ENCODE measurements around the gene TNFRSF11A.

The TNFRSF11A gene

GRCh38 chr18:62324917-62325805 lies at the start of gene TNFRSF11A:
Gene TNFRSF11A, plus strand, starts transcription at chr18:62325310. Its CDS starts 43 bp downstream, at chr18:62325353.
- DNase-seq (ENCODE audit: low read depth in 2 of 2), result peak; percentile 44 to 62

DNA sequence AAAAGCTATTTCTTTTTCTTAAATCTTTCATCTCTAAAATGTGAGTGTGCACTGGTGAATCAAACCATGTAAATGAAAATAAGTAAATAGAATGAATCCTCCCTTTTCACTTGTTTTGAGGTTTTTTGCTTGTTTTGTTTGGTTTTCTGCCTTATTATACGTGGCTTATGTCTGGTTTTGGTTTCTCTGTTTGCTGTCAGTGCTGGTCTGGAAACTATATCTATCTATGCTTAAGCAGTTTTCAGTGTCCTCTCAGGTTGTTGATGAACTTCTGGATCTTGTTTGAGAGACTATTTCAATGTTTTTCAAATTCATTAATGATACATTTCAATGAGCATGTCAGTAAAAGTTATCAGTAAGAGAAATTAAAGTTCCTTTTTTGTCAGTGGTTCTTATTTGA lies 48.1 kb upstream of the TNFRSF11A start:
- no peak for DNase-seq (ENCODE audit: low read depth in 2 of 2)

DNA sequence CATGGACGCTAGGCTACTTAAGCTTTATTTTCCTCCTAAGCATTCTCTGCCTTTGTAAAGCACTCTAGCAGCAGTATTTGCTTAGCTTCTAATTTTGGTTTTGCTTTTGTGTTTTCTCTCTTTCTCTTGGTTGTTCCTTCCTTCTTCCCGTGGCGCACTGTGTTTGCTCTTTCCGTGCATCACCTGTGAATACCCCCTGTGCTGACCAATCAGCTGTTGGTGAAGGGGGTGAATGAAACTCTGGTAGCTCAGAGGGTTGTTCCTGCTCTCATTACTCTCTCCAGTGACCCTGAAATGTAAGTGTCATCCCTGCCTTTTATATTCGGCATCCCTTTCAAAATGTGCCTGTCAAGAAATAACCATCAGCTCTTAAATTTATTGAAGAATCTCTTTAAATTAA lies 45.5 kb upstream of the TNFRSF11A start:
- no peak for DNase-seq (ENCODE audit: low read depth in 2 of 2)

DNA sequence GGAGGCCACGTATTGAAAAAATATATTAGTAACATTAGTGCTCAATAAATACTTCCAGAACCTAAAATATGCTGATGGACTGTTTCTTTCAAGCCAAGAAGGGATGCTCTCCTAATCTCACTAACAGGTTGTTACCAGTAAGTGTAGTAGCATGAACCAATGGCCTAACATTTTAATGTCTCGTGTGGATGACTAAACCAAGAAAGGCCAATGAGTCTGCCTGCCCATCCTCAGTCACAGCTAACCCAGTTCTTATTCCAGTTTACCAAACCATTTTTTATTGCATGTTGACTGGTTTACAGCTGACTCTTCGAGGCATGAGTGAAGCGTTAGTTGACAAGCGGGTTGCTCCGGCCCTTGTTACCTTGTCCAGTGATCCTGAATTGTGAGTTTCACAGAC lies 45.1 kb upstream of the TNFRSF11A start:
- no peak for DNase-seq (ENCODE audit: low read depth in 2 of 2)

DNA sequence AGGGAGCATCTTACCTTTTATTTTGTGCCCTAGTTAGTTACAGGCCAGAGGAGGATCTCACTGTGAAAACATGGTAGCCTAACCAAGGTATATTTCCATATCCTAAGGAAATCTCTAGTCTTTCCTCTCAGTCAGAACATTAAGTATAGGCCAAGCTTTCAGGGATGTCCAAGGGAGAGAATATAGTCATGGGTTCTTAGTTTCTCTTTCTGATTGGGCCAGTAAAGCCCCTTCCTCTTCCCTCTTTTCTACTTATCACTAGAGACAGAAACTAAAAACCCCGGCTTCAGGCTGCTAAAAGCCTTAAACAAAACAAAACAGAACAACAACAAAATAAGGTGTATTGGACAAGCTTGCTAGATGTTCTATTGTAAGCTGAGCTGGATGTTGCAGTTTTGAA lies 44.3 kb upstream of the TNFRSF11A start:
- no peak for DNase-seq (ENCODE audit: low read depth in 2 of 2)

DNA sequence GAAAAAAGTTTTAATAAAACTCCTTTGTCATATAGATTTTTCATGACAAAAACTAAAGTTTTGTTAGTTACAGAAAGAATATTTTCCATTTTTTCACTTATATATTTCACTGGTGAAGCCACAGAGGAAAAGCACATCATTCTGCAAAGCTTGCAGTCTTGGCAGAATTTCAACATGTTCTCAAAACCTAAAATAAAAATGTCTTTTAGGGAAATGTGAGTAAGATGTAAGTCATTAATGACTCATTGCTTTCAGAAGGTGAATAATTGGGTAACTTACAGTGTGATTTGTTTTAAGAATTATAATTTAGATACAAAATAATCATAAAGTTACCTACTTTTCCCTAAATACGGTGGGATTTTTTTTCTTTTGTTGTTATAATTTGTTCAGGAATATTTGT lies 43.4 kb upstream of the TNFRSF11A start:
- DNase-seq (ENCODE audit: low read depth in 2 of 2), result no peak

DNA sequence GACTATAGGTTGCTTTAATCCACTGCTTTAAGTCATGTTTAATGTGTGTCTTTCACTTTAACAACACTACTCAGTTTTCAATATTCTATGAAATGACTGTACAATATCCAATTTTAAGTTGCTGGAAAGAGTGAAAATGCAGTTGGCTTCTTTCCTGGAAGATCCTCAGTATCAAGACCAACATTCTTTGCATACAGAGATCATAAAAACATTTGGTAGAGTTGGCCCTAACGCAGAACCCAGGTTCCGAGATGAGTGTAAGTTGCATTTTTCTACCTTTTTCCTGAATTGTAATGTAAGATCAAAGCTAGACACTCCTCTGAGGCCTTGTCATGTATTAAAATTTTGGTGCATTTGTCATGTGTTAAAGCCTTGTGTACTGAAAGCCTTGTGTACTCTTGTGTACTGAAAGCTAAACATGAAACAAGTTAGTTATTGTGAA lies 42.9 kb upstream of the TNFRSF11A start:
- DNase-seq (ENCODE audit: low read depth in 2 of 2), result no peak

GRCh38 chr18:62284637-62285036 lies 40.5 kb upstream of the TNFRSF11A start:
- DNase-seq (ENCODE audit: low read depth in 2 of 2), result no peak

- no peak for DNase-seq (ENCODE audit: low read depth in 2 of 2)
These were observed 39.8 kb upstream of the TNFRSF11A start for GRCh38 chr18:62285281-62285680.

GRCh38 chr18:62287781-62288664 lies 37.1 kb upstream of the TNFRSF11A start:
- no peak for DNase-seq (ENCODE audit: low read depth in 2 of 2)

DNA sequence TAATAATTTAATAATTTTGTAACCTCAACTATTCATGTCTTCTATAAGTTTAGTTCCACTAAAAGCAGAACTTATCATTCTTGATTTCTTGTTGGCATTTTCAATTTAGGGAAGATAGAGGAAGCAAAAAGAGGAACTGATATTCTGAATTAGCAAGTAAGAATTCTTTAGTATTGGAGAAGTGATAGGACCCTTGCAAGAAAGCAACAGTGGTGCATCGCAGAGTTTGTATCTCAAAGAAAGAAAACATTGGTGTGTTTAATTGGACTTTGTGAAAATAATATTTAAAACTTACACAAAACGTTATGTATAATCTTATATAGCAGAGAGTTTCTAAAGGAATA lies 36.5 kb upstream of the TNFRSF11A start:
- no peak for DNase-seq (ENCODE audit: low read depth in 2 of 2)

- DNase-seq (ENCODE audit: low read depth in 2 of 2), result no peak
These were observed 36.1 kb upstream of the TNFRSF11A start for GRCh38 chr18:62289047-62289446.

GRCh38 chr18:62294073-62294472 lies 31.0 kb upstream of the TNFRSF11A start:
- no peak for DNase-seq (ENCODE audit: low read depth in 2 of 2)

- DNase-seq (ENCODE audit: low read depth in 2 of 2), result no peak
These were observed 24.6 kb upstream of the TNFRSF11A start for GRCh38 chr18:62300359-62300963.

- no peak for DNase-seq (ENCODE audit: low read depth in 2 of 2)
These were observed 23.8 kb upstream of the TNFRSF11A start for GRCh38 chr18:62301322-62301721.

GRCh38 chr18:62312851-62313250 lies 12.3 kb upstream of the TNFRSF11A start:
- no peak for DNase-seq (ENCODE audit: low read depth in 2 of 2)

GRCh38 chr18:62318228-62319180 lies 6.6 kb upstream of the TNFRSF11A start:
- DNase-seq (ENCODE audit: low read depth in 2 of 2), result no peak

- DNase-seq (ENCODE audit: low read depth in 2 of 2), result no peak
These were observed 3.9 kb upstream of the TNFRSF11A start for GRCh38 chr18:62321201-62321600.

DNA sequence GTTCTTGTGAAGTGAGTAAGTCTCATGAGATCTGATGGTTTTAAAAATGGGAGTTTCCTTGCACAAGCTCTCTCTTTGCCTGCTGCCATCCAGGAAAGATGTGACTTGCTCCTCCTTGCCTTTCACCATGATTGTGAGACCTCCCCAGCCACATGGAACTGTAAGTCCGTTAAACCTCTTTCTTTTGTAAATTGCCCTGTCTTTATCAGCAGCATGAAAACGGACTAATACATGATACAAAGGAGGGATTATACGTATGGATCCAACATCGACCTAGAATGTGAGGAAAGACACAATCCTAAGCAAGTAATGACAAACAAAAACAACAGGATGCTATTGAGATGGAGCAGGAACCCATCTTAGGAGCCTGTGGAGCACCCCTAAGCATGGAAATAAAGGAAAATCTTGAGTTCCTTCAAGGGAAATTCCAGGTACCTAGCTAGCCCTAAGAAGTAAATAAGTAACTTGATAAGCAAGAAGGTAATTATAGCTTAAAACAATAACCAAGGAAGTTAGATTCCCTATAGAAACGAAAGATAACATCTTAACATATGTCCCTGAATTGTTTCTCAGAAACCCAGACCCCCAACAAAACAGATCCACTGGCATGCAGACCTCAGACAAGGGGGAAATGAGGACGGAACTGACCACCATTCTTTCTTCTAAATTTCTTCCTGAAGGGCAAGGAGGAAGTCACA lies 1.5 kb upstream of the TNFRSF11A start:
- DNase-seq (ENCODE audit: low read depth in 2 of 2), result no peak

DNA sequence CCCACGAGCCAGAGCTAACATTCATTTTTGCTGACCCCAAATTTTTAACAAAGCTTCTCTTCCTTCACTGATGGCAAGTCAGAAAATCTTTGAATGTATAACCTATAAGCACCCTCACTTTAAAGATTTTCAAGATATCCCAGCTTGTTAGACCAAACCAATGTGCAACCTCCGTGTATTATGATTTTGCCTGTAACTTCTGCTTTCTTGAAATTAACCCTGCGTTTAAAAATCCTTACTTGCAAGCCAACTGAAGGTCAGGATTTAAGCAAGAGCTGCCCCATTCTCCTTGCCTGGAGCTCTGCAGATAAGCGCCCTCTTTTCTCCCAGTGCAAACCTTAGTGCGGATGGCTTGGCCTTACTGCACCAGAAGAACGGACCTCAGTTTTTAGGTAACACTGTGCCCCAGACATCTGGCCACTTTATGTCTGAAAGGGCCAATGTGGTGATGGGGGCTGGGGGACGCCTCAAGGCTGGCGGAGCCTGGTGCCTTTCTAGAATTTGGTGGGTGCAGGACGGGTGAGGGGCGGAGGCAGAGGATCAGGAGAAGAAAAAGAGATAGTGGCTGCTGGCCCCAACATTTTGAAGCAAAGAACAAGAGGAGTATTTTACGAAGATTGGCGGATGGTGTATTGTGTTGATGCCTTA lies 805 bp upstream of the TNFRSF11A start:
- no peak for DNase-seq (ENCODE audit: low read depth in 2 of 2)

Measured in stimulated activated CD8-positive, alpha-beta memory T cell treated with anti-CD3 and anti-CD28 coated beads, Interleukin-15, amount 100 ng/mL, for 48 hours (primary cell).